Vagina (tissue), 2 donors: ENCODE results near the gene MCTP2. TPM values are rescaled to one million over a fixed set of nuclear protein-coding genes. Genes with fewer than 3 reads are reported as not detected.

Experiments used
- DNase-seq, 2 donors: peaks; one replicate each; pipeline ENCODE4 v3.0.0-alpha.2; 2017; ENCODE audit errors: extremely low spot score in 2 of 2
- H3K27ac ChIP-seq: fragments of 200-600 bp; sonication (generic); one replicate; pipeline ENCODE4 v1.5.1; 2019
- H3K27me3 ChIP-seq: fragments of 200-600 bp; sonication (generic); one replicate; pipeline ENCODE4 v1.5.1; 2019
- H3K36me3 ChIP-seq, 2 donors: fragments of 200-600 bp; sonication (generic); one replicate each; pipeline ENCODE4 v1.5.1; 2017 to 2019
- H3K4me1 ChIP-seq: fragments of 200-600 bp; sonication (generic); one replicate; pipeline ENCODE4 v1.5.1; 2019
- H3K4me3 ChIP-seq, 2 donors: fragments of 200-600 bp; sonication (generic); 1 replicate in 1 of 2; 2 replicates in 1 of 2; pipeline ENCODE4 v1.5.1; 2016 to 2019
- H3K9me3 ChIP-seq: fragments of 200-600 bp; sonication (generic); one replicate; pipeline ENCODE4 v1.5.1; 2019
- POLR2A ChIP-seq, 2 donors: fragments of 450-650 bp; IDR thresholded peaks; one replicate each; pipeline ENCODE4 v1.6.1; 2017; ENCODE audit warnings: antibody characterized with exemption in 2 of 2, mild to moderate bottlenecking in 2 of 2, moderate library complexity in 2 of 2
- POLR2AphosphoS5 ChIP-seq, 2 donors: sonication (generic); formaldehyde crosslinking; IDR thresholded peaks; one replicate each; pipeline ENCODE4 v1.9.0; 2017; ENCODE audit warnings: antibody characterized with exemption in 2 of 2, mild to moderate bottlenecking in 2 of 2, low read depth in 1 of 2; ENCODE audit not compliant: insufficient read depth in 1 of 2
- intact Hi-C: fragments of 100-400 bp; cut with DNase I; formaldehyde crosslinking; loops from one replicate; pipeline ENCODE4 v1.15.1; 2023
- total RNA-seq: library from RNA; depleted of rRNA; stranded (reverse); fragments of >200 nt; gene quantifications from one replicate; pipeline ENCODE4 v1.2.3, GENCODE V29; 2016
- TF ChIP-seq, protein P1 (sequence below), 3 experiments: fragments of 450-650 bp in 2 of 3; fragments of 200-600 bp in 1 of 3; sonication (generic) in 1 of 3; IDR thresholded peaks; one replicate each; pipeline ENCODE4 v1.5.1; 2017 to 2019; ENCODE audit warnings: antibody characterized with exemption in 3 of 3, mild to moderate bottlenecking in 2 of 3, moderate library complexity in 2 of 3

Gene MCTP2
- total RNA-seq, 1 donor from 2014 or later = 21.1 TPM

DNA sequence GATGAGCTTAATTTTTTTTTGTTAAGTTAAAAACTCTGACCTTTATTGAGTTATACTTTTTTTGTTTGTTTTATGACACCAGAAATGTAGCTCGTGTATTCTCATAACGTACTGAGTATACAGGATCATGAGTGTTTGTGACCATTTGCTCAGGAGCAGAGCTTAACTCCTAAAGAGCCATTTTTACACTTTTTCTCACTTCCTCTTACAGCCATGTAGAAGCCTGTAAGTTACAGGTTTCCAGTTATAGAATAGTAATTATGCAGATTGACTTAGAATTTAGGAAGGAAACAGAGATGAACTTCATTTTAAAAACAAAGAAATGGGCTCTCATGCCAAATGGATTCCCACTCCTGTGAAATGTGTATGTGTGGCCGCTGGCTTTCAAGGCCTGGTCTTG is 151.7 kb downstream of the MCTP2 start:
- DNase-seq = no peak
- Histone ChIP-seq H3K36me3 (no peaks in the 10 kb centered on the region), H3K9me3 (no peaks in the 10 kb centered on the region), H3K27me3 (no peaks in the 10 kb centered on the region), H3K4me3 (no peak overlapping the region), H3K4me1 (no peaks in the 10 kb centered on the region), H3K27ac (no peak overlapping the region)
- intact Hi-C loops = no loop called here
- no peak for TF ChIP-seq POLR2A (IDR thresholded peaks at IDR 0.05)
- TF ChIP-seq POLR2AphosphoS5 (IDR thresholded peaks at IDR 0.05; ENCODE audit: insufficient read depth in 1 of 2, low read depth in 1 of 2) = no peak
- TF ChIP-seq, protein P1, sequence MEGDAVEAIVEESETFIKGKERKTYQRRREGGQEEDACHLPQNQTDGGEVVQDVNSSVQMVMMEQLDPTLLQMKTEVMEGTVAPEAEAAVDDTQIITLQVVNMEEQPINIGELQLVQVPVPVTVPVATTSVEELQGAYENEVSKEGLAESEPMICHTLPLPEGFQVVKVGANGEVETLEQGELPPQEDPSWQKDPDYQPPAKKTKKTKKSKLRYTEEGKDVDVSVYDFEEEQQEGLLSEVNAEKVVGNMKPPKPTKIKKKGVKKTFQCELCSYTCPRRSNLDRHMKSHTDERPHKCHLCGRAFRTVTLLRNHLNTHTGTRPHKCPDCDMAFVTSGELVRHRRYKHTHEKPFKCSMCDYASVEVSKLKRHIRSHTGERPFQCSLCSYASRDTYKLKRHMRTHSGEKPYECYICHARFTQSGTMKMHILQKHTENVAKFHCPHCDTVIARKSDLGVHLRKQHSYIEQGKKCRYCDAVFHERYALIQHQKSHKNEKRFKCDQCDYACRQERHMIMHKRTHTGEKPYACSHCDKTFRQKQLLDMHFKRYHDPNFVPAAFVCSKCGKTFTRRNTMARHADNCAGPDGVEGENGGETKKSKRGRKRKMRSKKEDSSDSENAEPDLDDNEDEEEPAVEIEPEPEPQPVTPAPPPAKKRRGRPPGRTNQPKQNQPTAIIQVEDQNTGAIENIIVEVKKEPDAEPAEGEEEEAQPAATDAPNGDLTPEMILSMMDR (IDR thresholded peaks at IDR 0.05) = no peak

DNA sequence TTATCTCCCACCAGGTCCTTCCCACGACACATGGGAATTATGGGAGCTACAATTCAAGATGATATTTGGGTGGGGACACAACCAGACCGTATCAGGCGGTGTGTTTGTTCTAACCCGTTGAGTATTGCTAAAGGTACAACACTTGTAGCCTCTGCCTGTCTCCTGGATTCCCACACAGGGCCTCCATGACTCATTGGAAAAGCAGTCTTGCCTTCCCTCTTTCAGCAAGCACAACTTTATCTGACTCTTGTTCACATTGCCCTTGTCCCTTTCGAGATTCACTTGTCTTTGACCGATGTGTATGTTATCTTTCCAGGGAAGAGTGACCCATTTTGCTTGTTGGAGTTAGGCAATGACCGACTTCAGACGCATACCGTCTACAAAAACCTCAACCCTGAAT is 152.3 kb downstream of the MCTP2 start:
- H3K4me3 ChIP-seq = no peak overlapping the region
- no peaks in the 10 kb centered on the region for H3K36me3 ChIP-seq
- TF ChIP-seq POLR2A (IDR thresholded peaks at IDR 0.05) = no peak
- no peaks in the 10 kb centered on the region for H3K4me1 ChIP-seq
- DNase-seq = no peak
- intact Hi-C loops = no loop called here
- no peaks in the 10 kb centered on the region for H3K9me3 ChIP-seq
- no peaks in the 10 kb centered on the region for H3K27me3 ChIP-seq
- H3K27ac ChIP-seq = no peak overlapping the region

DNA sequence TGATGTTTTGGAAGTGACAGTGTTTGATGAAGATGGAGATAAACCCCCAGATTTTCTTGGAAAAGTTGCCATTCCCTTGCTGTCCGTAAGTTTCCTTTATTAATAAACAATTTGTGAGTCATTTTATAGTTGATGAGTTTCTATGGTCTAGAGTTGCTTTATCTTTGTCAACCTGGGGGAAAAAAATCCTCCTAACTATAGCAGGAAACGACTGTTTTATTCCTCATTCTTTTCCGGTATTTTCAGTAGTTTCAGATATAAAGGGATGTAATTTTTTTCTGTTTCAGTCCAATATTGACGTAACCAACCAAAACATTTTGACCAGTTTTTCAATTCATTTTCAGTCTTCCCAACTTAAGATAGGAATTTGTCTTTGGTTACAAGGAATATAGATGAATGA is 154.1 kb downstream of the MCTP2 start:
- Histone ChIP-seq H3K9me3 (no peaks in the 10 kb centered on the region), H3K36me3 (no peaks in the 10 kb centered on the region), H3K27ac (no peak overlapping the region), H3K27me3 (no peaks in the 10 kb centered on the region), H3K4me3 (no peak overlapping the region), H3K4me1 (no peaks in the 10 kb centered on the region)
- DNase-seq = no peak
- TF ChIP-seq POLR2A (IDR thresholded peaks at IDR 0.05) (no peak), POLR2AphosphoS5 (IDR thresholded peaks at IDR 0.05; ENCODE audit: insufficient read depth in 1 of 2, low read depth in 1 of 2) (no peak)
- TF ChIP-seq, protein P1 (IDR thresholded peaks at IDR 0.05) = no peak
- intact Hi-C loops = no loop called here

DNA sequence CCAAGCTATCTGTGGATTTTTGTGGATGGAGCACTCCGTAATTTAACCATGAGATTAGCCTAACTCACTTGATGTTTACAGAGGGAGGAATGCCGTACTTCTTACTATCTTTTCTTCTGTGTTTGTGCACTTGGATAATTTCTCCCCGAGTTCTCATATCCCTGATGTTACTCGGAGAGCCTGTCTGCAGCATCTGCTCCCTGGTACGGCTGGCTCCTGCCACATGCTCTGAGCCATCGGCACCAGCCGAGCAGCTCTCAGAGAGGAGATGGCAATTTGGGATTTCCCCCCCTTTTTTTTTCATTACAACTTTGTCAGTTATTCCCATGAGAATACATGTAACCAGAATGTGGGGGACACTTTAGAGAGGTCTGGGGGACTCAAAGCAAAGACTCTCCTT is 155.0 kb downstream of the MCTP2 start:
- TF ChIP-seq POLR2AphosphoS5 (IDR thresholded peaks at IDR 0.05; ENCODE audit: insufficient read depth in 1 of 2, low read depth in 1 of 2) (no peak), POLR2A (IDR thresholded peaks at IDR 0.05) (no peak)
- TF ChIP-seq, protein P1 (IDR thresholded peaks at IDR 0.05) = no peak
- no peaks in the 10 kb centered on the region for H3K36me3 ChIP-seq
- DNase-seq = no peak
- H3K4me3 ChIP-seq = no peak overlapping the region
- no peak overlapping the region for H3K27ac ChIP-seq
- intact Hi-C loops = no loop called here
- H3K27me3 ChIP-seq = no peaks in the 10 kb centered on the region
- H3K4me1 ChIP-seq = no peaks in the 10 kb centered on the region
- no peaks in the 10 kb centered on the region for H3K9me3 ChIP-seq

DNA sequence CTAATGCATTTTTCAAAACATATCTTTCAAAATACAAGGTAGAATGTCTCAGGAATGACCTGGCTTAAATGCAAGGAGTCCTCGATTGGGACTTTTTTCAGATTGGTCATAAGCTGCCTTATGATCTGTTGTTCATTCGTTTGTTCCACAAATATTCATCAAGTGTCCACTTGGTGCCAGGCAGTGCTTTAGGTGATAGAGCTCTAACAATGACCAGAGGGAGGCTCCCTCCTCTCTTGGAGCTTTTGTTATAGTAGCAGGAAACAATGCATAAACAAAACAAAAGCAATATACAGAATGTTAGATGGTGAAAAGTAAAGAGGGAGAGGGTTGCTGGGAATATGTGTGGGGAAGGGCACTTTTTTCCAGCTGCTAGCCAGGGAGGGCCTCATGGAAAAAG is 156.1 kb downstream of the MCTP2 start:
- TF ChIP-seq POLR2A (IDR thresholded peaks at IDR 0.05) (no peak), POLR2AphosphoS5 (IDR thresholded peaks at IDR 0.05; ENCODE audit: insufficient read depth in 1 of 2, low read depth in 1 of 2) (no peak)
- TF ChIP-seq, protein P1 (IDR thresholded peaks at IDR 0.05) = no peak

More for the DNA sequence above, 156.1 kb downstream of the MCTP2 start:
- DNase-seq = no peak
- H3K9me3 ChIP-seq = no peaks in the 10 kb centered on the region
- no peaks in the 10 kb centered on the region for H3K36me3 ChIP-seq
- intact Hi-C loops = no loop called here
- H3K4me3 ChIP-seq = no peak overlapping the region
- no peak overlapping the region for H3K27ac ChIP-seq
- no peaks in the 10 kb centered on the region for H3K4me1 ChIP-seq
- no peaks in the 10 kb centered on the region for H3K27me3 ChIP-seq
